HG02885 (cell line): ENCODE data around the gene RPL12.
"Not testable (repeated sequence)": the region's sequence is repeated elsewhere in the genome, so short reads cannot be mapped to it uniquely, and the experiment has no call there.

Source experiments
- ATAC-seq: cut with Tn5 transposase; IDR thresholded peaks from one replicate; pipeline ENCODE4 v1.9.1; 2021; ENCODE audit warnings: mild to moderate bottlenecking; ENCODE audit not compliant: unreplicated experiment, poor library complexity

Gene RPL12

GRCh38 chr9:127473501-127473900, 22.3 kb upstream of the RPL12 start:
- no peak for ATAC-seq

GRCh38 chr9:127470662-127471061, 19.5 kb upstream of the RPL12 start:
- ATAC-seq: no peak

- no peak for ATAC-seq
Measured at GRCh38 chr9:127467621-127468020, 16.4 kb upstream of the RPL12 start.

- ATAC-seq: not testable (repeated sequence)
Measured at GRCh38 chr9:127466407-127466917, 15.3 kb upstream of the RPL12 start.

- ATAC-seq: no peak
Measured at GRCh38 chr9:127463911-127464310, 12.7 kb upstream of the RPL12 start.

GRCh38 chr9:127463382-127463781, 12.2 kb upstream of the RPL12 start:
- no peak for ATAC-seq

GRCh38 chr9:127458921-127459320, 7.7 kb upstream of the RPL12 start:
- ATAC-seq: no peak

GRCh38 chr9:127457191-127457878, 6.1 kb upstream of the RPL12 start:
- ATAC-seq: no peak

GRCh38 chr9:127455324-127455992, 4.3 kb upstream of the RPL12 start:
- no peak for ATAC-seq

- no peak for ATAC-seq
Measured at GRCh38 chr9:127452691-127453090, 1.5 kb upstream of the RPL12 start.

- ATAC-seq: peak; percentile 5
Measured at GRCh38 chr9:127451858-127452656, 851 bp upstream of the RPL12 start.

GRCh38 chr9:127451608-127451857, 327 bp upstream of the RPL12 start:
- peak; percentile 28 for ATAC-seq

- no peak for ATAC-seq
Measured at GRCh38 chr9:127450243-127450760, 904 bp downstream of the RPL12 start.

- no peak for ATAC-seq
Measured at GRCh38 chr9:127449332-127449966, 1.8 kb downstream of the RPL12 start.

- ATAC-seq: no peak
Measured at GRCh38 chr9:127448112-127448805, 2.9 kb downstream of the RPL12 start.

GRCh38 chr9:127447416-127448111, 3.6 kb downstream of the RPL12 start:
- ATAC-seq: no peak

- no peak for ATAC-seq
Measured at GRCh38 chr9:127446713-127447415, 4.3 kb downstream of the RPL12 start.

GRCh38 chr9:127445851-127446712, 5.1 kb downstream of the RPL12 start:
- ATAC-seq: no peak
